Naive B cell (primary cell): Measurements from ENCODE around the gene LYZL4. TPM values are rescaled to one million over a fixed set of nuclear protein-coding genes. Genes with fewer than 3 reads are reported as not detected.

ENCODE experiments used
- ATAC-seq, 2 donors: fragments of 150-1000 bp; cut with Tn5 transposase; 2 replicates each; pipeline ENCODE4 v1.10.0; 2021; ENCODE audit warnings: low read depth in 2 of 2, mild to moderate bottlenecking in 2 of 2, moderate library complexity in 2 of 2
- DNase-seq: peaks from one replicate; pipeline ENCODE4 v3.0.0; 2022
- H3K27ac Mint-ChIP-seq, 6 donors: one replicate each; pipeline ENCODE4 v1.8.0; 2020 to 2022; ENCODE audit warnings: mild to moderate bottlenecking in 6 of 6, mixed read lengths in 6 of 6, moderate library complexity in 5 of 6, inconsistent platforms in 2 of 6
- H3K27me3 Mint-ChIP-seq, 3 donors: one replicate each; pipeline ENCODE4 v1.8.0; 2021 to 2022; ENCODE audit warnings: mixed read lengths in 3 of 3, mild to moderate bottlenecking in 1 of 3
- H3K36me3 Mint-ChIP-seq, 2 donors: one replicate each; pipeline ENCODE4 v1.8.0; 2020 to 2022; ENCODE audit warnings: mixed read lengths in 2 of 2, inconsistent platforms in 1 of 2, mild to moderate bottlenecking in 1 of 2
- H3K4me1 Mint-ChIP-seq, 3 donors: one replicate each; pipeline ENCODE4 v1.8.0; 2020 to 2022; ENCODE audit warnings: mixed read lengths in 3 of 3, inconsistent platforms in 1 of 3, mild to moderate bottlenecking in 1 of 3, moderate library complexity in 1 of 3
- H3K4me3 Mint-ChIP-seq, 8 donors: one replicate each; pipeline ENCODE4 v1.8.0; 2020 to 2022; ENCODE audit warnings: mild to moderate bottlenecking in 8 of 8, mixed read lengths in 8 of 8, moderate library complexity in 8 of 8, inconsistent platforms in 2 of 8
- H3K9me3 Mint-ChIP-seq, 7 donors: one replicate each; pipeline ENCODE4 v1.8.0; 2020 to 2022; ENCODE audit warnings: mixed read lengths in 7 of 7, mild to moderate bottlenecking in 5 of 7, inconsistent platforms in 2 of 7, moderate library complexity in 1 of 7
- polyA plus RNA-seq, 6 donors: library from polyadenylated mRNA; unstranded; fragments of 300-500 nt; fragmentation: Illumina TruSeq; gene quantifications; one replicate each; pipeline ENCODE4 v1.2.3, GENCODE V29; 2021; ENCODE audit warnings: low read depth in 6 of 6

The LYZL4 gene, protein sequence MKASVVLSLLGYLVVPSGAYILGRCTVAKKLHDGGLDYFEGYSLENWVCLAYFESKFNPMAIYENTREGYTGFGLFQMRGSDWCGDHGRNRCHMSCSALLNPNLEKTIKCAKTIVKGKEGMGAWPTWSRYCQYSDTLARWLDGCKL
- polyA plus RNA-seq: not detected

DNA sequence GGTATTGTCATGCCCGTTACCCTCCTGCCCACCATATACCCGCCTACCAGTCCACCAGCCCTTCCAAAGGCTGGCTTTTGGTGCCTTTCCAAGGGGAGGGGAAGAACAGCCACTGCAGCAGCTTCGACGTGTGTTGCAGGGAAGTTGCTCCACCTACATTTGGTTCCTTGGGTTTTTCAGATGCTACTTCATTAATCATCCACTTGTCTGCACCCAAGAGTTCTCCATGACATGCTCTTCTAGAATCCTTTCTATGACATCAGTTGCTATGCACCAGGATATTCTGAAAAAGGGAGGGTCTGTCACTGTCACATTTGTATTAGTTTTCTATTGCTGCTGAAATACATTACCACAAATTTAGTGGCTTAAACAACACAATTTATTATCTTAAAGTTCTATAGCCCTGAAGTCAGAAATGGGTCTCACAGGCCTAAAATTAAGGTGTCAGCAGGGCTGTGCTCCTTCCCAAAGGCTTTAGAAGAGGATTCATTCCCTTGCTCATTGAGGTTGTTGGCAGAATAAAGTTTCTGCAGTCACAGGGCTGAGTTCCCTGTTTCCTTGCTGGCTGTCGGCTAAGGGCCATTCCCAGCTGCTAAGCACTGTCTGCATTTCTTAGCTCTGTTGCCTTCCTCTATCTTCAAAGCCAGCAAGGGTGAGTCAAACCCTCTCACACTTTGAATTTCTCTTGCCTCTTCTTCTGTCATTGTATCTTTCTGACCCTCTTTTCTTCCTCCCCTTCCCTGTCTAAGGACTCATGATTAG is at the start of gene LYZL4:
LYZL4 (minus strand) TSS at position 241 of the 762 bp plus-strand sequence. CDS start 3,359 bp downstream, outside the sequence.
- H3K36me3 Mint-ChIP-seq: no peaks in the 10 kb centered on the region
- H3K9me3 Mint-ChIP-seq: peaks cover 0 to 3% (median 0%) of the 10 kb centered on the region in 7 donors
- peaks cover 27 to 55% (median 44%) of the 10 kb centered on the region in 3 donors for H3K27me3 Mint-ChIP-seq
- no peaks in the 10 kb centered on the region for H3K4me1 Mint-ChIP-seq
- no peak for ATAC-seq
- no peak within 1 kb of the TSS for H3K27ac Mint-ChIP-seq
- DNase-seq: no peak
- no peak within 1 kb of the TSS for H3K4me3 Mint-ChIP-seq

DNA sequence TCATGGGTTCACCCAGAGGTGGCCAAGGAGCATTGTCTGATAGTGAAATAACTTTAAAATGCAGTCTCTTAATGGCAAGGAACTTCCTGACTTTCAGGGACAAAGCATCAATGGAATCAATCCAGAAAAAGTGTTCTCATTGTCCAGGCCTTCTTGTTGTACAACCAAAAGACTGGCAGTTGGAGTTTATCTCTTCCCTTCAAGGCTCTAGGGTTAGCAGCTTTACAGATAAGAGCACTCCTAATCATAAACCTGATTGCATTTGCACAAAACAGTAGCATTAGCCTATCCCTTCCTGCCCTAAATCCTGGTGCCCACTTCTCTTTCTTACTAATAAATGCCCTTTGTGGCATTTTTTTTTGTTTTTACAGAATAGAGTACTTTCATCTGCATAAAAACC is 48.7 kb upstream of the LYZL4 start:
- DNase-seq: no peak
- Mint-ChIP-seq H3K27ac (no peak overlapping the region), H3K4me1 (no peaks in the 10 kb centered on the region), H3K9me3 (peaks cover 0 to 9% (median 0%) of the 10 kb centered on the region in 7 donors), H3K36me3 (no peaks in the 10 kb centered on the region), H3K27me3 (peaks cover 16 to 22% (median 18%) of the 10 kb centered on the region in 3 donors), H3K4me3 (no peak overlapping the region)
- ATAC-seq: no peak

DNA sequence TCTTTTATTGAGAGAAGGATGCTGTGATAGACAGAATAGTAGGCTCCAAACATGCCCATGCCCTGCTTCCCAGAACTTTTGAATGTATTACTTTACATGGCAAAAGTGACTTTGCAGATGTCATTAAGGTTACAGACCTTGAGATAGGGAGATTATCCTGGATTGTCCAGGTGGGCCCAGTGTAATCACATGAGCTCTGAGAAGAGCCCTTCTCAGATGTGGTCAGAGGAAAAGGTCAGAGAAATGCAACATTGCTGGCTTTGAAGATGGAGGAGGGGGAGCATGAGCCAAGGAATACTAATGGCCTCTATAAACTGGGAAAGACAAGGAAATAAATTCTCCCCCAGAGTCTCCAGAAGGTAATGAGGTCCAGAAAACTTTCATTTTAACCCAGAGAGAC is 45.8 kb upstream of the LYZL4 start:
- Mint-ChIP-seq H3K4me1 (no peaks in the 10 kb centered on the region), H3K27ac (no peak overlapping the region), H3K27me3 (peaks cover 18 to 24% (median 19%) of the 10 kb centered on the region in 3 donors), H3K4me3 (no peak overlapping the region), H3K36me3 (no peaks in the 10 kb centered on the region), H3K9me3 (peaks cover 0 to 12% (median 0%) of the 10 kb centered on the region in 7 donors)
- ATAC-seq (no peak), DNase-seq (no peak)

DNA sequence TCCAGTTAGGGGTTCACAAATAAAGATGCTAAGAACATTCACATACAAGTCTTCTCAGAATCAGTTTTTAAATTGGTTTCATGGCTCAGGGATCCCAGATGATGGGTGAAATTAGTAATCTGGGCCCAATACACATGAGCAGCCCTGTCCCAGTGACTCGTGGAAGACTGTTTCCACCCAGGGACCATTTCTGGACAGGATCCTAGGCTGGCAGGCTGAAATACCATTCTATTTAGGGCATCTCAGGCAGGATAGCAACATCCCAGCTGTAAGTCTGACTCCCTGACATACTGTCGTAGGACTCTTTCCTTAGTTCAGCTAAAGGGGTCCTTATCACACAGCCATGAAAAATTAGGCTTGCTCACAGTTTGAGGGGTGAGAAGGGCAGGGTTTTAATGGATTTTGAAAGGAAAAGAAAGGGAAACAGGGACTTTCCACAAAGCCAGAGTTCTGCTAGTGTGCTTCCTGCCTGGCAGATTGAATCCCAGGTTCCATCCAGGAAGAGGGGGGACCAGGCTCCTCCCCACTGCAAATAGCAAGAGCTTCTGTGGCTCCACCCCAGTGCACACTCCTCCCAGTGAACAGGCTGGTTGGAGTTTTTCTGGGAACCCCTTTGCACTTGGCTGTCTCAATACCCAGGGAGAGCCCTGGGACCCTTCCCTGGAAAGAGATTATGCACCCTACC is 41.3 kb upstream of the LYZL4 start:
- ATAC-seq (no peak), DNase-seq (no peak)
- no peaks in the 10 kb centered on the region for H3K36me3 Mint-ChIP-seq
- peaks cover 0 to 3% (median 0%) of the 10 kb centered on the region in 3 donors for H3K4me1 Mint-ChIP-seq
- H3K27me3 Mint-ChIP-seq: peaks cover 4 to 30% (median 12%) of the 10 kb centered on the region in 3 donors
- H3K4me3 Mint-ChIP-seq: no peak overlapping the region
- no peak overlapping the region for H3K27ac Mint-ChIP-seq
- H3K9me3 Mint-ChIP-seq: peaks cover 0 to 12% (median 0%) of the 10 kb centered on the region in 7 donors

DNA sequence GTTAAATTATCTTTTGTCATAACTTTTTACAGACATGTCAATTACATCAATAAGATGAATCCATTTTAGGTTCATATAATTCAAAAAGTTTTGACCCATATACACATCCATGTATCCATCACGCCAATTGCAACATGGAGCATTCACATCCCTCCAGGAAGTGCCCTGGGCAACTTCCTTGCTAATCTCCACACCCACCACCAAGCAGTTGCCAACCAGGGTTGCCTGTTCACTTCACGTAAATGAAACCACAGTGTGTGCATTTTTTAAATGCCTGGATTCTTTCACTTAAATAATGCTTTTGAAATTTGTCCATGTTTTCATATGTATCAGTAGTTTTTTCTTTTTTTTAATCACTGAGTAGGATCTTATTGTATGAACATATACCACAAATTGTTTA is 40.7 kb upstream of the LYZL4 start:
- Mint-ChIP-seq H3K9me3 (peaks cover 0 to 12% (median 0%) of the 10 kb centered on the region in 7 donors), H3K36me3 (no peaks in the 10 kb centered on the region), H3K27ac (no peak overlapping the region), H3K4me1 (peaks cover 0 to 3% (median 0%) of the 10 kb centered on the region in 3 donors), H3K27me3 (peaks cover 3 to 26% (median 9%) of the 10 kb centered on the region in 3 donors), H3K4me3 (no peak overlapping the region)
- ATAC-seq (no peak), DNase-seq (no peak)

DNA sequence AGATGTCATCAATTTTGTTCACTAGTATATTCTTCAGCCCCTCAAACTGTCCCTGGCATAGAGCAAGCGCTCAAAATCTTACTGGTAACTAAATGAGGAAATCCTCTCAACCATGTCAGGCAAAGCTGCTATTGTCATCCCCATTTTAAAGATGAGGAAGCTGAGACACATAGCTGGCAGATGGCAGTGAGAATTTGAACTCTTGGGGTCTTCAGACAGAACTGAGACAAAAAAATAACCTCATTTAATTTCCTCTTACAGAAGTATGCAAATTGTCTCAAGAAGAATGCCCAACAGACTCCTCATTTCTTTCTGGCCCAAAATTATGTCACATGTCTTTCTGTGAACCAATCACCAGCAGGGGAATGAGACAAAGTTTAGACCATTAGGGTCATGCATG is 40.2 kb upstream of the LYZL4 start:
- no peaks in the 10 kb centered on the region for H3K36me3 Mint-ChIP-seq

DNA sequence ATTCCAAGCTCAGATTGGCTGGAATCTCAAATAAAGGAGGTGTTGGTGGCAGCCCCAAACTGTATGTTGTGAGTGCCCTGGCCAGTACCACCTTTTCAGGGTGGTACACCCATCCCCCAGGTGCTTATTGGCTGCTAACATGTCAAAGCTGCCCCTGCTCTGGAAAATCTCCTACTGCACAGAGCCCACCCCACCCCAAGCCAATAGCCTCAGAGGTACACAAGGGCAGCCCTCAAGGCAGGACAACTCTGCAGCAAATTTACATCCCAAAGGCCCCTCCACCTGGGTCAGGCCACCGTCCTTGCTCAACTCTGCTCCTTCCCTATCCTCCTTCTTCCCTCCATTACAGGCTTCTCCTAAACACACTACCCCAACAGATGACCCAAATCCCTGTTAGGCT is 37.1 kb upstream of the LYZL4 start:
- Mint-ChIP-seq H3K9me3 (no peaks in the 10 kb centered on the region), H3K27ac (peak overlapping the region in 2 of 6 donors; percentile 2 to 89), H3K36me3 (no peaks in the 10 kb centered on the region), H3K4me1 (peaks cover 0 to 3% (median 0%) of the 10 kb centered on the region in 3 donors), H3K27me3 (peaks cover 14 to 23% (median 20%) of the 10 kb centered on the region in 3 donors), H3K4me3 (no peak overlapping the region)
- ATAC-seq: no peak
- no peak for DNase-seq

More for the DNA sequence above, 40.2 kb upstream of the LYZL4 start:
- Mint-ChIP-seq H3K27me3 (peaks cover 5 to 26% (median 7%) of the 10 kb centered on the region in 3 donors), H3K4me1 (peaks cover 0 to 3% (median 0%) of the 10 kb centered on the region in 3 donors), H3K27ac (no peak overlapping the region), H3K4me3 (no peak overlapping the region), H3K9me3 (peaks cover 0 to 12% (median 0%) of the 10 kb centered on the region in 7 donors)
- DNase-seq: no peak
- no peak for ATAC-seq

DNA sequence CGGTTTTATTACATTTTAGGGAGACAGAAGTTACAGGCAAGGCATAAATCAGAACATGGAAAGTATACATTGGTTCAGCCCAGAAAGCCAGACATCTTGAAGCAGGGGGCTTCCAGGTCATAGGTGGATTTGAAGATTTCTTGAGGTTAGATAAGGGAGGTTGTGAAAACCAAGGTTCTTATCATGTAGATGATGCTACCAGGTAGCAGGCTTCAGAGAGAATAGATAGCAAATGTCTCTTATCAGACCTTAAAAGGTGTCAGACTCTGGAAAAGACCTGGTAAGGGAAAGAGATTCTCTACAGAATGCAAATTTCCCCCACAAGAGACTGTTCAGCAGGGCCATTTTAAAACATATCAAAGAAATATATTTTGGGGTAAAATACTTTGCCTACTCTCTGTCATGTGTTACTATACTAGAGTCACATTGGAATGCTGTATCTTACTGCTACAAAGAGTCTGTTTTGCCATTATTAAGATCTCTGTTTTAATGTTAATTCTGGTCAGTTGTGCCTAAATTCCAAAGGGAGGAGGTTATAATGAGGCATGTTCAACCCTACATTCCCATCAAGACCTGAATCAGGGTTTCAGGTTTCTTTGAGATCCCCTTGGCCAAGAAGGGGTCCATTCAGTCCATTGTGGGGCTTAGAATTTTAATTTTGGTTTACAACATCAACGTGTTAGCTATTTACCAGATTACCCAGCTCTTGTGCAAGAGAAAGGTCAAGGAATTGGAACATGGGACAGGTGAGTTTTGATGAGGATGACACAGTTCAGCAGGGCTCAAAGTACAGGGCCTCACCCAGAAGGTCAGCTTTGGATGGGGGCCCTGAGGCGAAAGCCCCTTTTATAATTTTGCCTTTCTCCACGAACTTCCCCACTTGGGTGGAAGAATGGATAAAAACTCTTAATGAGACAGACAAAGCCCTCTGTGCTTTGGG is 36.0 kb upstream of the LYZL4 start:
- Mint-ChIP-seq H3K4me3 (no peak overlapping the region), H3K4me1 (peaks cover 0 to 3% (median 0%) of the 10 kb centered on the region in 3 donors), H3K9me3 (no peaks in the 10 kb centered on the region), H3K27me3 (peaks cover 19 to 29% (median 23%) of the 10 kb centered on the region in 3 donors), H3K27ac (peak overlapping the region in 1 of 6 donors; percentile 44), H3K36me3 (no peaks in the 10 kb centered on the region)
- no peak for ATAC-seq
- DNase-seq: no peak

DNA sequence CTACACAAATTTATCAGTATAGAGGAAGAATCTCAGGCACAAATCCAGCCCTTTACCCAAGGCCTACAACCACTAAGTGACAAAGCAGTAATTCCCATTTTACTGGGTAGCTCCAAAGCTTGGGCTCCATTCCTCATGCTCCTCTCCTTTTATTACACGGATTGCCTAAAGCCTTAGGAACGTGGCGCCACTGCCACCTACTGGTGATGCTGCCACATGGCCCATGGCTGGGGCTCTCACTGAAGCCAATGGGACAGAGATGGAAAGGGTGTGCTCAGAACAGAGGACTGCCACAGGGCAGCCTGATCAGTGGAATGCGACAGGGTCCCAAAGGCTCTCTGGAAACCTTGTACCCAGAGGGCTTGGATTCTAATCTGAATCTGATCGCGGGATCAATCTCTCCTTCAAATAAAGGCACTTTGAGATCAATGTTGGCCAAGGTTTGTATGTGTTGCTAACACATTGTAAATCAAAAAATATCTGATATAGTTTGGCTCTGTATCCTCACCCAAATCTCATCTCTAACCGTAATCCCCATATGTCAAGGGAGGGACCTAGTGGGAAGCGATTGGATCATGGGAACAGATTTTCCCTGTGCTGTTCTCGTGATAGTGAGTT is 33.5 kb upstream of the LYZL4 start:
- Mint-ChIP-seq H3K4me1 (no peaks in the 10 kb centered on the region), H3K36me3 (no peaks in the 10 kb centered on the region), H3K4me3 (no peak overlapping the region), H3K27me3 (peaks cover 20 to 40% (median 35%) of the 10 kb centered on the region in 3 donors), H3K27ac (peak overlapping the region in 1 of 6 donors; percentile 68), H3K9me3 (no peaks in the 10 kb centered on the region)
- ATAC-seq: peak; percentile 59 to 82
- DNase-seq: peak; percentile 59

DNA sequence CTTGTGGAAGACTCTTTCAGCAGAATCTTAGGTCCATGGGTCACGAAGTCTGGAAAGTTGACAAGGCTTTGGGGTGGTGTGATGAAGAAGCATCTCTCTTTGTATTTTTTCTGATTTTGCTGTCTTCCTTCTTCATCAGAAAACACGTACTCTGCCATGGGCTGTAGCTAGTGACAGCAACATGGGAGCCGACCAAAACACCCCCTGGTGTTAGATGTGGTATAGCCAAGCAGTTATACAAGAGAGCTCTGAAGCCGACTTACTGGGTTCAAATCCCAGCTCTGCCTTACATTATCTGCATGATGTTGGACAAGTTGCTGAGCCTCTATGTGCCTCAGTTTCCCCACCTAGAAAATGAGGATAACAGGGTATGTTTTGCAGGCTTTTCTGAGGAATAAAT is 32.9 kb upstream of the LYZL4 start:
- H3K36me3 Mint-ChIP-seq: no peaks in the 10 kb centered on the region
- no peak for ATAC-seq
- H3K27me3 Mint-ChIP-seq: peaks cover 23 to 40% (median 30%) of the 10 kb centered on the region in 3 donors

DNA sequence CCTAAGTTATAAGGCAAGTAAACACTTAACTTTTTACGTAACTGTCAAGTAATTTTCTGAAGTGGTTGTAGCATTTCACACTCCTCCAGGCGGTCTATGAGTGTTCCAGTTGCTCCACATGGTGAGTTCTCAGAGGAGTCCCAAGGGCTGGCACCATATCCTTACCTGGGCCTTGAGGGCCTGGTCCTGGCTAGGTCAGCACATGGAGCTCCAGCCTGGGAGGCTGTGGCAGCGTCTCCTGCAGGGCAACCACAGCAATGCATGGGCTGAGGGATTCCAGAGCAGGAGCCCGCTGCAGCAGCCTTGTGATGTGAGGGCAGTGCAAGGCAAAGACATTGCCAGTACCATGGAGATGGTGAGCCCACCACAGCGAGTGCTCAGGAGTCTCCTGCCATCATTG is 32.2 kb upstream of the LYZL4 start:
- ATAC-seq (no peak), DNase-seq (no peak)
- peaks cover 0 to 4% (median 3%) of the 10 kb centered on the region in 3 donors for H3K4me1 Mint-ChIP-seq

More for the DNA sequence above, 32.9 kb upstream of the LYZL4 start:
- H3K4me3 Mint-ChIP-seq: no peak overlapping the region
- DNase-seq: no peak
- peak overlapping the region in 1 of 6 donors; percentile 20 for H3K27ac Mint-ChIP-seq
- H3K9me3 Mint-ChIP-seq: no peaks in the 10 kb centered on the region
- H3K4me1 Mint-ChIP-seq: peaks cover 0 to 1% (median 1%) of the 10 kb centered on the region in 3 donors

DNA sequence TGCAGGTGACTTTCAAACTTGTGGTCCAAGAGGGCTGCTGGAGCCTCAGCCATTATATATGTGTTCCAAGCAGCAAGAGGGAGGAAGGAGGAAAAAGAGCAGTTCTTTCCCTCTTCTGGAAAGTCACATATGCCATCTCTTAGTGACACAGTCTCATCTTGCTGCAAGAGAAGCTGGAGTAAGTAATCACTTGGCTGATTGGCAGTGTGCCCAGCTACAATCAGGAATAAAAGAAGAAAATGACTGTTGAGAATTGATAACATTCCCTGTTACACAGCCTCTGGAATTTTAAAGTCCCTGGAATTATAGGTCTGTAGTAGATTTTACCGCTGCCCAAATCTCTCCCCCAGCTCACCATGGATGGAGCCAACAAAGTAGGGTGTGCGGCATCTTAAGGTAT is 31.4 kb upstream of the LYZL4 start:
- peak overlapping the region in 1 of 8 donors; percentile 57 for H3K4me3 Mint-ChIP-seq
- H3K4me1 Mint-ChIP-seq: peaks cover 0 to 4% (median 3%) of the 10 kb centered on the region in 3 donors
- DNase-seq: no peak
- no peak for ATAC-seq
- no peak overlapping the region for H3K27ac Mint-ChIP-seq
- H3K27me3 Mint-ChIP-seq: peaks cover 23 to 40% (median 28%) of the 10 kb centered on the region in 3 donors
- H3K9me3 Mint-ChIP-seq: no peaks in the 10 kb centered on the region
- no peaks in the 10 kb centered on the region for H3K36me3 Mint-ChIP-seq

More for the DNA sequence above, 32.2 kb upstream of the LYZL4 start:
- Mint-ChIP-seq H3K4me3 (no peak overlapping the region), H3K27me3 (peaks cover 23 to 40% (median 28%) of the 10 kb centered on the region in 3 donors), H3K9me3 (no peaks in the 10 kb centered on the region), H3K36me3 (no peaks in the 10 kb centered on the region), H3K27ac (no peak overlapping the region)
